Panc1 (cell line): Measurements from ENCODE around the gene SH3D19. TPM values are rescaled to one million over a fixed set of nuclear protein-coding genes. Genes with fewer than 3 reads are reported as not detected.

ENCODE experiments used
- ATAC-seq: fragments of 200-7000 bp; cut with Tn5 transposase; 2 replicates; pipeline ENCODE4 v1.9.1; 2020; ENCODE audit warnings: mild to moderate bottlenecking, moderate library complexity
- BruUV-seq: library from RNA; stranded (reverse); fragments of 400-500 nt; replicated peaks from 2 replicates; lab custom pipeline; 2021; lab: Mats Ljungman, UMichigan
- CTCF ChIA-PET: fragments of 300-600 bp; sonication (Branson Sonifier 250); formaldehyde crosslinking; loops from one replicate; lab custom pipeline; 2022; ENCODE audit warnings: antibody characterized with exemption; lab: Charles Lee
- POLR2A ChIA-PET: fragments of 300-600 bp; sonication (Branson Sonifier 250); formaldehyde crosslinking; loops from one replicate; lab custom pipeline; 2022; ENCODE audit warnings: antibody characterized with exemption; lab: Charles Lee
- DNase-seq: peaks from one replicate; pipeline ENCODE4 v3.0.0-alpha.2; 2010; ENCODE audit warnings: low read depth, low spot score
- H3K27ac ChIP-seq: 2 replicates; pipeline ENCODE4 v1.5.1; 2011; ENCODE audit warnings: mild to moderate bottlenecking, low read length, inconsistent platforms
- H3K27me3 ChIP-seq: fragments of 200-500 bp; sonication (Bioruptor generic); 2 replicates; pipeline ENCODE4 v1.6.0; 2014; ENCODE audit warnings: low read length, inconsistent platforms; ENCODE audit not compliant: control insufficient read depth, insufficient read depth
- H3K36me3 ChIP-seq: fragments of 200-500 bp; sonication (Bioruptor generic); 2 replicates; pipeline ENCODE4 v1.5.1; 2014; ENCODE audit warnings: inconsistent platforms, mild to moderate bottlenecking, low read length, moderate library complexity; ENCODE audit not compliant: control insufficient read depth, insufficient read depth
- H3K4me1 ChIP-seq: 2 replicates; pipeline ENCODE4 v1.5.1; 2011; ENCODE audit warnings: inconsistent platforms, mild to moderate bottlenecking, low read length, moderate library complexity; ENCODE audit not compliant: control insufficient read depth, insufficient read depth
- H3K4me3 ChIP-seq, 2 experiments: 2 replicates each; pipeline ENCODE4 v1.5.1; 2011 to 2012; ENCODE audit warnings: low read depth in 2 of 2, low read length in 2 of 2, mild to moderate bottlenecking in 2 of 2, inconsistent platforms in 1 of 2, moderate library complexity in 1 of 2
- H3K9me3 ChIP-seq: fragments of 200-500 bp; sonication (Bioruptor generic); 2 replicates; pipeline ENCODE4 v1.5.1; 2014; ENCODE audit warnings: low read depth, mild to moderate bottlenecking, inconsistent platforms, low read length, moderate library complexity; ENCODE audit not compliant: control insufficient read depth, insufficient read depth
- POLR2AphosphoS5 ChIP-seq: IDR thresholded peaks from 2 replicates; pipeline ENCODE4 v1.6.1; 2012; ENCODE audit warnings: mild to moderate bottlenecking, low read depth, low read length, moderate library complexity
- SIN3A ChIP-seq: IDR thresholded peaks from 2 replicates; pipeline ENCODE4 v1.6.1; 2012; ENCODE audit warnings: low read depth, mild to moderate bottlenecking, low read length, moderate library complexity, borderline replicate concordance; ENCODE audit not compliant: insufficient read depth
- TCF7L2 ChIP-seq: IDR thresholded peaks from 2 replicates; pipeline ENCODE4 v1.6.1; 2011; ENCODE audit warnings: mild to moderate bottlenecking, low read depth, low read length, inconsistent platforms
- in situ Hi-C: cut with HindIII; loops from 2 replicates; pipeline ENCODE4 v1.10.0; 2016; ENCODE audit warnings: low sequenced_read_pairs, low pct_unique_long_range_greater_than_20kb
- intact Hi-C: fragments of 100-400 bp; cut with micrococcal nuclease; formaldehyde crosslinking; loops from one replicate; pipeline ENCODE4 v1.10.0; 2022; ENCODE audit not compliant: unreplicated experiment
- total RNA-seq: library from RNA; stranded (reverse); gene quantifications from one replicate; pipeline ENCODE4 v1.2.1, GENCODE V29; 2021; ENCODE audit not compliant: unreplicated experiment
- TF ChIP-seq, protein P1 (sequence below): fragments of 450-650 bp; IDR thresholded peaks from 2 replicates; pipeline ENCODE4 v1.5.1; 2017; ENCODE audit warnings: mild to moderate bottlenecking
- TF ChIP-seq, protein P2 (sequence below), 2 experiments: IDR thresholded peaks; 2 replicates each; pipeline ENCODE4 v1.6.1; 2011 to 2012; ENCODE audit warnings: low read depth in 2 of 2, control low read depth in 1 of 2, low read length in 1 of 2, mild to moderate bottlenecking in 1 of 2, moderate library complexity in 1 of 2; ENCODE audit not compliant: insufficient read depth in 1 of 2

The SH3D19 gene
- total RNA-seq, 1 experiment from 2014 or later: 19.8 TPM

DNA sequence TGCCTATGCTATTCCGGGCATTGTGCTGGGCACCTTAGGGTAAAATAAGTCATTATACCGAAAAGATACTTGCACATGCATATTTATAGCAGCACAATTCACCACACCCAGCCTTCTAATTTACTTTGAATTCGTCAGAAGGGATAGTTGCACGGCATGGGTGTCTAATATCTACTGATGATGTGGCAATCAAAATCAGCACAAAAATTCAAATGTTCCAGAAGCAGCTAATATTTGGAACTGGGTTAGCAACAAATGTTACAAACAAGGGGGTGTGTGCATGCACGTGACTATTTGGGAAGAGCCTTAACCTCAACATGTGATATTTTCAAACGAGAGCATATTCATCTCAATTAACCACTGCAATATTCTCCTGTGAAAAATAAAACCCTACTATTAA, 128.2 kb downstream of the SH3D19 start:
- TF ChIP-seq POLR2AphosphoS5 (no peak), SIN3A (no peak), TCF7L2 (no peak)
- TF ChIP-seq, protein P1, sequence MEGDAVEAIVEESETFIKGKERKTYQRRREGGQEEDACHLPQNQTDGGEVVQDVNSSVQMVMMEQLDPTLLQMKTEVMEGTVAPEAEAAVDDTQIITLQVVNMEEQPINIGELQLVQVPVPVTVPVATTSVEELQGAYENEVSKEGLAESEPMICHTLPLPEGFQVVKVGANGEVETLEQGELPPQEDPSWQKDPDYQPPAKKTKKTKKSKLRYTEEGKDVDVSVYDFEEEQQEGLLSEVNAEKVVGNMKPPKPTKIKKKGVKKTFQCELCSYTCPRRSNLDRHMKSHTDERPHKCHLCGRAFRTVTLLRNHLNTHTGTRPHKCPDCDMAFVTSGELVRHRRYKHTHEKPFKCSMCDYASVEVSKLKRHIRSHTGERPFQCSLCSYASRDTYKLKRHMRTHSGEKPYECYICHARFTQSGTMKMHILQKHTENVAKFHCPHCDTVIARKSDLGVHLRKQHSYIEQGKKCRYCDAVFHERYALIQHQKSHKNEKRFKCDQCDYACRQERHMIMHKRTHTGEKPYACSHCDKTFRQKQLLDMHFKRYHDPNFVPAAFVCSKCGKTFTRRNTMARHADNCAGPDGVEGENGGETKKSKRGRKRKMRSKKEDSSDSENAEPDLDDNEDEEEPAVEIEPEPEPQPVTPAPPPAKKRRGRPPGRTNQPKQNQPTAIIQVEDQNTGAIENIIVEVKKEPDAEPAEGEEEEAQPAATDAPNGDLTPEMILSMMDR: no peak
- no peak for DNase-seq
- ChIA-PET POLR2A (interaction anchor here (0.7 kb wide), 1 partner anchor 12 kb away, joined by 3 read pairs; no protein-coding TSS in a partner anchor), CTCF (no interaction called here)
- Histone ChIP-seq H3K27me3 (no peaks in the 10 kb centered on the region), H3K9me3 (no peaks in the 10 kb centered on the region), H3K4me3 (no peak overlapping the region), H3K27ac (no peak overlapping the region), H3K36me3 (no peaks in the 10 kb centered on the region), H3K4me1 (no peaks in the 10 kb centered on the region)
- intact Hi-C loops (no loop called here), in situ Hi-C loops (no loop called here)
- BruUV-seq: no TSS peak
- no peak for ATAC-seq

DNA sequence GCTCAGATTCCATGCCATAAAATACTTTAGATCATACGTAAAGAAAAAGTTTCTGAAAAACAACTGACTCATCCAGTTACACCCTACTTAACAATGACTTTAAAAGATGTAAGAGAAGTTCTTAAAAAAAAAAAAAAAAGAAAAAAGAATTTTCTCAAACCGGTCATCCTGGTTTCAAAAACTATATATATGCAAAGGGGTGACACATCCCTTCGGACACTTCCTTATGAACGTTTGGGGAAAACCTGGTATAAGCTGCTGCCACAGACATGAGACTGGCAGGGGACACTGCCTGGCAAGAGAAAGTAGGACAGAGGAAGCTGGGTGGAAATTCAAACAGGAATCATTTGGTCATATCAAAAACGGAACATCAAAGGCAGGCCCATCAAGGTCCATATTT, 129.6 kb downstream of the SH3D19 start:
- H3K36me3 ChIP-seq: no peaks in the 10 kb centered on the region
- ATAC-seq (no peak), DNase-seq (no peak)
- CTCF ChIA-PET: interaction anchor here (0.6 kb wide), 1 partner anchor 32 kb away, joined by 4 read pairs; no protein-coding TSS in a partner anchor
- H3K4me3 ChIP-seq: no peak overlapping the region
- in situ Hi-C loops: no loop called here
- TF ChIP-seq POLR2AphosphoS5: no peak
- TF ChIP-seq SIN3A: no peak
- TF ChIP-seq TCF7L2: no peak
- TF ChIP-seq, protein P1: no peak
- TF ChIP-seq, protein P2, sequence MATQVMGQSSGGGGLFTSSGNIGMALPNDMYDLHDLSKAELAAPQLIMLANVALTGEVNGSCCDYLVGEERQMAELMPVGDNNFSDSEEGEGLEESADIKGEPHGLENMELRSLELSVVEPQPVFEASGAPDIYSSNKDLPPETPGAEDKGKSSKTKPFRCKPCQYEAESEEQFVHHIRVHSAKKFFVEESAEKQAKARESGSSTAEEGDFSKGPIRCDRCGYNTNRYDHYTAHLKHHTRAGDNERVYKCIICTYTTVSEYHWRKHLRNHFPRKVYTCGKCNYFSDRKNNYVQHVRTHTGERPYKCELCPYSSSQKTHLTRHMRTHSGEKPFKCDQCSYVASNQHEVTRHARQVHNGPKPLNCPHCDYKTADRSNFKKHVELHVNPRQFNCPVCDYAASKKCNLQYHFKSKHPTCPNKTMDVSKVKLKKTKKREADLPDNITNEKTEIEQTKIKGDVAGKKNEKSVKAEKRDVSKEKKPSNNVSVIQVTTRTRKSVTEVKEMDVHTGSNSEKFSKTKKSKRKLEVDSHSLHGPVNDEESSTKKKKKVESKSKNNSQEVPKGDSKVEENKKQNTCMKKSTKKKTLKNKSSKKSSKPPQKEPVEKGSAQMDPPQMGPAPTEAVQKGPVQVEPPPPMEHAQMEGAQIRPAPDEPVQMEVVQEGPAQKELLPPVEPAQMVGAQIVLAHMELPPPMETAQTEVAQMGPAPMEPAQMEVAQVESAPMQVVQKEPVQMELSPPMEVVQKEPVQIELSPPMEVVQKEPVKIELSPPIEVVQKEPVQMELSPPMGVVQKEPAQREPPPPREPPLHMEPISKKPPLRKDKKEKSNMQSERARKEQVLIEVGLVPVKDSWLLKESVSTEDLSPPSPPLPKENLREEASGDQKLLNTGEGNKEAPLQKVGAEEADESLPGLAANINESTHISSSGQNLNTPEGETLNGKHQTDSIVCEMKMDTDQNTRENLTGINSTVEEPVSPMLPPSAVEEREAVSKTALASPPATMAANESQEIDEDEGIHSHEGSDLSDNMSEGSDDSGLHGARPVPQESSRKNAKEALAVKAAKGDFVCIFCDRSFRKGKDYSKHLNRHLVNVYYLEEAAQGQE (IDR thresholded peaks at IDR 0.05; ENCODE audit: insufficient read depth in 1 of 2, low read depth in 2 of 2, low read length in 1 of 2): no peak
- BruUV-seq: no TSS peak
- no peaks in the 10 kb centered on the region for H3K27me3 ChIP-seq
- intact Hi-C loops: no loop called here
- no peaks in the 10 kb centered on the region for H3K9me3 ChIP-seq
- H3K27ac ChIP-seq: no peak overlapping the region
- no peaks in the 10 kb centered on the region for H3K4me1 ChIP-seq
- POLR2A ChIA-PET: no interaction called here
